ENCODE results near the gene HEYL. TPM values are rescaled to one million over a fixed set of nuclear protein-coding genes. Genes with fewer than 3 reads are reported as not detected.
A peak's percentile ranks its signal among the peaks of the same experiment; 100 is the strongest.

The HEYL gene
- total and polyA plus RNA-seq, 9 of the 15 experiments (the other 6 are each of a cell fraction or from before 2014, with no cell fraction given) = 0.13 to 0.89 (median 0.25) TPM

GRCh38 chr1:39639305-39640130 is at the start of gene HEYL (continued):
- TF ChIP-seq FOXJ2 (tag; IDR thresholded peaks at IDR 0.05) (no peak), GABPB1 (CRISPR knock-in tag; IDR thresholded peaks at IDR 0.05) (peak; percentile 73), HDGF (IDR thresholded peaks at IDR 0.05) (no peak), ESRRB (CRISPR knock-in tag; IDR thresholded peaks at IDR 0.05; ENCODE audit: borderline replicate concordance) (no peak), CREB3 (tag; conservative IDR thresholded peaks at IDR 0.05; ENCODE audit: low read depth) (no peak), HDAC6 (IDR thresholded peaks at IDR 0.05; ENCODE audit: low read depth, low read length) (no peak), ZNF263 (CRISPR knock-in tag; IDR thresholded peaks at IDR 0.05; ENCODE audit: borderline replicate concordance) (no peak; the same call in 1 of the 2 replicates), SAFB (IDR thresholded peaks at IDR 0.05; ENCODE audit: borderline replicate concordance, low read depth, low read length) (no peak), CSDE1 (IDR thresholded peaks at IDR 0.05) (no peak), SP1 (CRISPR knock-in tag; IDR thresholded peaks at IDR 0.05) (no peak), NFYB (IDR thresholded peaks at IDR 0.05; ENCODE audit: extremely low read depth, insufficient read length) (no peak), MNT (conservative IDR thresholded peaks at IDR 0.05) (no peak; a peak in 1 of 4 replicates), HMG20A (CRISPR knock-in tag; conservative IDR thresholded peaks at IDR 0.05) (no peak), MAFF (IDR thresholded peaks at IDR 0.05; ENCODE audit: low read length) (no peak), RHOXF2B (CRISPR knock-in tag; conservative IDR thresholded peaks at IDR 0.05) (no peak), ZNF695 (CRISPR knock-in tag; IDR thresholded peaks at IDR 0.05) (no peak), NFXL1 (CRISPR knock-in tag; IDR thresholded peaks at IDR 0.05) (no peak), MTA3 (IDR thresholded peaks at IDR 0.05; ENCODE audit: borderline replicate concordance) (peak; percentile 87; the same call in 1 of the 2 replicates), GATA2 (CRISPR knock-in tag; IDR thresholded peaks at IDR 0.05) (no peak), SMARCB1 (IDR thresholded peaks at IDR 0.05; ENCODE audit: insufficient read length, low read depth) (no peak), POLR2A (conservative IDR thresholded peaks at IDR 0.05) (0 out of 2 replicates have a peak, but pooled peaks have one; percentile 35), DNMT1 (IDR thresholded peaks at IDR 0.05) (no peak)
- TF ChIP-seq, protein P1, sequence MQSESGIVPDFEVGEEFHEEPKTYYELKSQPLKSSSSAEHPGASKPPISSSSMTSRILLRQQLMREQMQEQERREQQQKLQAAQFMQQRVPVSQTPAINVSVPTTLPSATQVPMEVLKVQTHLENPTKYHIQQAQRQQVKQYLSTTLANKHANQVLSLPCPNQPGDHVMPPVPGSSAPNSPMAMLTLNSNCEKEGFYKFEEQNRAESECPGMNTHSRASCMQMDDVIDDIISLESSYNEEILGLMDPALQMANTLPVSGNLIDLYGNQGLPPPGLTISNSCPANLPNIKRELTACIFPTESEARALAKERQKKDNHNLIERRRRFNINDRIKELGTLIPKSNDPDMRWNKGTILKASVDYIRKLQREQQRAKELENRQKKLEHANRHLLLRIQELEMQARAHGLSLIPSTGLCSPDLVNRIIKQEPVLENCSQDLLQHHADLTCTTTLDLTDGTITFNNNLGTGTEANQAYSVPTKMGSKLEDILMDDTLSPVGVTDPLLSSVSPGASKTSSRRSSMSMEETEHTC (IDR thresholded peaks at IDR 0.05) = no peak
- TF ChIP-seq, protein P2, sequence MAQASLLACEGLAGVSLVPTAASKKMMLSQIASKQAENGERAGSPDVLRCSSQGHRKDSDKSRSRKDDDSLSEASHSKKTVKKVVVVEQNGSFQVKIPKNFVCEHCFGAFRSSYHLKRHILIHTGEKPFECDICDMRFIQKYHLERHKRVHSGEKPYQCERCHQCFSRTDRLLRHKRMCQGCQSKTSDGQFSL (CRISPR knock-in tag; IDR thresholded peaks at IDR 0.05) = no peak
- TF ChIP-seq, protein P2 (tag; IDR thresholded peaks at IDR 0.05) = no peak

Data from K562 (cell line).